Right lobe of liver (tissue), 6 donors: ENCODE results near the gene PVALB. TPM values are rescaled to one million over a fixed set of nuclear protein-coding genes. Genes with fewer than 3 reads are reported as not detected.
"Not testable (repeated sequence)": the region's sequence is repeated elsewhere in the genome, so short reads cannot be mapped to it uniquely, and the experiment has no call there.

ENCODE experiments used
- ATAC-seq, 4 donors: fragments of 200-7000 bp; cut with Tn5 transposase; one replicate each; pipeline ENCODE4 v1.9.1; 2020; ENCODE audit warnings: mild to moderate bottlenecking in 4 of 4, moderate library complexity in 4 of 4
- DNase-seq, 3 donors: peaks; one replicate each; pipeline ENCODE4 v3.0.0-alpha.2; 2020
- H3K27ac ChIP-seq, 3 donors: fragments of 200-600 bp; one replicate each; pipeline ENCODE4 v1.8.0; 2022
- H3K27me3 ChIP-seq, 2 donors: fragments of 200-600 bp; one replicate each; pipeline ENCODE4 v1.8.0; 2022
- H3K36me3 ChIP-seq, 4 donors: fragments of 200-600 bp; sonication (generic) in 1 of 4; one replicate each; pipeline versions ENCODE4 v1.5.1 to v1.8.0; 2017 to 2022; ENCODE audit warnings: control low read depth in 1 of 4
- H3K4me1 ChIP-seq, 4 donors: fragments of 200-600 bp; sonication (generic) in 1 of 4; one replicate each; pipeline versions ENCODE4 v1.5.1 to v1.8.0; 2017 to 2022; ENCODE audit warnings: control low read depth in 1 of 4
- H3K4me3 ChIP-seq, 3 donors: fragments of 200-600 bp; one replicate each; pipeline ENCODE4 v1.8.0; 2022
- H3K9me3 ChIP-seq, 4 donors: fragments of 200-600 bp; sonication (generic) in 1 of 4; one replicate each; pipeline versions ENCODE4 v1.5.1 to v1.8.0; 2017 to 2022; ENCODE audit warnings: control low read depth in 1 of 4
- POLR2A ChIP-seq: fragments of 450-650 bp; IDR thresholded peaks from one replicate; pipeline ENCODE4 v1.6.1; 2017; ENCODE audit warnings: antibody characterized with exemption, mild to moderate bottlenecking
- WGBS: methylation state at CpG from one replicate; pipeline ENCODE4 v1.1.6; 2018; ENCODE audit warnings: low coverage, low lambda C conversion rate; ENCODE audit not compliant: insufficient coverage; ENCODE audit errors: missing lambda C conversion rate; 5-methylcytosine and 5-hydroxymethylcytosine counted together
- intact Hi-C, 2 donors: fragments of 100-400 bp; cut with DNase I; formaldehyde crosslinking; loops; one replicate each; pipeline versions ENCODE4 v1.11.2 to v1.14.1; 2022
- total RNA-seq, 6 experiments: library from RNA; depleted of rRNA in 2 of 6; stranded (reverse); fragments of >200 nt in 2 of 6; fragmentation: NEBNext Ultra II Directional in 3 of 6; extraction: Animal tissue kit (Norgen Biotek cat#: 25700) in 3 of 6; gene quantifications; one replicate each; pipeline versions ENCODE4 v1.1.0 to v1.2.4, GENCODE V29; 2016 to 2023
- TF ChIP-seq, protein P1 (sequence below), 4 donors: fragments of 200-600 bp in 3 of 4; fragments of 450-650 bp in 1 of 4; IDR thresholded peaks; one replicate each; pipeline versions ENCODE4 v1.5.1 to v1.8.0; 2016 to 2022; ENCODE audit warnings: antibody characterized with exemption in 4 of 4, mild to moderate bottlenecking in 2 of 4
- donor health status: DM: no; HTN: yes; CAD: no.
- donor health status: DM: no; HTN: no; CAD: no.
- donor health status: DM: no; HTN: no; CAD: no.
- donor health status: DM: no; HTN: yes; CAD: no.
- donor health status: DM: no; HTN: yes; CAD: no.

The PVALB gene
- total RNA-seq, 6 experiments from 2014 or later, result 0.59 to 1.7 (median 1.4) TPM; not detected in 2

DNA sequence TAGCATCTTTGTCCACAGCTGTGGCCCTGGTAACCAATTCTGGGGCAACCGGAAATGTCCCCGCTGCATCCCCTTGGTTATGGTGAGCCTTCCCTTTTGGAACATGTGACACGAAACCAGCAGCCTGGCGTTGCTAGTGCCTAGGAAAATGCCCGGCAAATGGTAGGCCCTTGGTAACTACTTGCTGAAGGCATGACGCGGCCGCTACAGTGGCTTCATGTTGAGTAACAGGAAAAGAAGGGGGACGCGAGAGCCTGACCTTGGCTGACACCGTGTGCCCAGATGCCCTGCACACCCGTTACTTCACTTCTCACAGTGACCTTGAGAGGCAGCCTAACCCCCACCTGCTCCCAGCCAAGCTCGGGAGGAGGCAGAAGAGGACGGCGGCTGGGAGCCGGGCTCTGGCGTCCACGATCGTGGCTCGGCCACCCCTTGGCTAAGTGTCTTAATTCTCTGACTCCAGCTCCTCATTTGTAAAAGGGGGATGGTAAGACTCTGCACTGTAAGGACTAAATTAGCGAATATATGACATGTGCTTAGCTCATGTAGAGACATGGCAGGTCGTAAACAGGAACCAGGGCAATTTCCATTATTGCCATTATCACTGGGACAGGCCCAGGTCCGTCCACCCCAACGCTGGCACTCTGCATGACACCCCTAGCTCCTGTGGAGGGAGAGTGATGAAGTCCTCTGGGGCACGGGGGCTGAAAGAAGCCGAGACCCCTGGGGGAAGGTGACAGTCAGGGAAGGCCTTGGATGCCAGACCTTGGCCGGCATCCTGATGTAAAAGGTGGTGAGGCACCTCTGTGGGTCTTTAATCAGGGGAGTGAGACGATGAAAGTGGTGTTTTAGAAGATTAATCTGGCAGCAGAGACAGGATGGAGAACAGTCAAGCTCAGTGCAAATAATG, 59.8 kb downstream of the PVALB start:
- WGBS, result 48% methylated on average over 24 of the region's 28 CpGs
- Histone ChIP-seq H3K36me3 (no peaks in the 10 kb centered on the region), H3K9me3 (no peaks in the 10 kb centered on the region), H3K4me3 (no peak overlapping the region), H3K27me3 (no peaks in the 10 kb centered on the region), H3K27ac (no peak overlapping the region), H3K4me1 (no peaks in the 10 kb centered on the region)
- TF ChIP-seq, protein P1, sequence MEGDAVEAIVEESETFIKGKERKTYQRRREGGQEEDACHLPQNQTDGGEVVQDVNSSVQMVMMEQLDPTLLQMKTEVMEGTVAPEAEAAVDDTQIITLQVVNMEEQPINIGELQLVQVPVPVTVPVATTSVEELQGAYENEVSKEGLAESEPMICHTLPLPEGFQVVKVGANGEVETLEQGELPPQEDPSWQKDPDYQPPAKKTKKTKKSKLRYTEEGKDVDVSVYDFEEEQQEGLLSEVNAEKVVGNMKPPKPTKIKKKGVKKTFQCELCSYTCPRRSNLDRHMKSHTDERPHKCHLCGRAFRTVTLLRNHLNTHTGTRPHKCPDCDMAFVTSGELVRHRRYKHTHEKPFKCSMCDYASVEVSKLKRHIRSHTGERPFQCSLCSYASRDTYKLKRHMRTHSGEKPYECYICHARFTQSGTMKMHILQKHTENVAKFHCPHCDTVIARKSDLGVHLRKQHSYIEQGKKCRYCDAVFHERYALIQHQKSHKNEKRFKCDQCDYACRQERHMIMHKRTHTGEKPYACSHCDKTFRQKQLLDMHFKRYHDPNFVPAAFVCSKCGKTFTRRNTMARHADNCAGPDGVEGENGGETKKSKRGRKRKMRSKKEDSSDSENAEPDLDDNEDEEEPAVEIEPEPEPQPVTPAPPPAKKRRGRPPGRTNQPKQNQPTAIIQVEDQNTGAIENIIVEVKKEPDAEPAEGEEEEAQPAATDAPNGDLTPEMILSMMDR (IDR thresholded peaks at IDR 0.05), result no peak
- no peak for TF ChIP-seq POLR2A
- intact Hi-C loops, result no loop called here
- ATAC-seq (no peak), DNase-seq (no peak)

DNA sequence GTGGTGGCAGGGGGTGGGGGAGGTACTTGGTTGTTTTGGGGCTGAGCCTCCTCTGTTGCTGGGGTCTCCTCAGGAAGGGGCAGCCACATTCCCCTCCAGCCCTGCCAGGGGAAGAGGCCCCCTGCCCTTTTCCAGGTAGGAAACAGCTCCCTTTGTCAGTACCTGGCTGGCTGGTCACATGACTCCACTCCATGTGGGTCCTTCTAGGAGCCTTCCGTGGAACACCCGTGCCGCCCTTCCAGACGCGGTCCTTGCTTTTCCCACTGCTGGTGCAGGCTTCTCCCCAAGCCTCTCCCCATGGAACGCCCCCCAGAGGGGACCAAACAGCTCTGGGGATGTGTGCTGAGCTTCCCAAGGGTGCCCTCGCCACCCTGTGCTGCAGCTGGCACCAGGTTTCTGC, 60.8 kb downstream of the PVALB start:
- 15% methylated on average over 5 of the region's 7 CpGs for WGBS

DNA sequence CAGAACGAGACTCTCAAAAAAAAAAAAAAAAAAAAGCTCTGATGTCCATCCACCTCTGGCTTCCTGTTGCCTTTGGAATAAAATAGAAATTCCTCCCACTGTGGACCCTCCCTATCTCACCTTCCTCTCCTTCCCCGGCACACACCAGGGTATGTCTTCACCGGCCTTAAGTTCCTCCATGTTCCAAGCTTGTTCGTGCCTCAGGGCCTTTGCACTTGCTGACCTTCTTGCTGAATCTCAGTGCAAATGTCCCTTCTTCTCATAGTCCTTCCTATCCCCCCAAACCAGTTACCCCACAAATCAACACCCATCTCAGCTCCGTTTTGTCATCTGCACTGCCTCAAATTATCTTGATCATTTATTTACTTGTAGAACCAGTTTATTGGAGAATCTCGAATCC, 61.5 kb downstream of the PVALB start:
- intact Hi-C loops, result no loop called here
- 44% methylated on average over 3 of the region's 6 CpGs for WGBS
- TF ChIP-seq, protein P1 (IDR thresholded peaks at IDR 0.05), result no peak
- TF ChIP-seq POLR2A, result no peak
- H3K36me3 ChIP-seq, result no peaks in the 10 kb centered on the region
- H3K4me1 ChIP-seq, result no peaks in the 10 kb centered on the region
- no peak for ATAC-seq
- H3K27me3 ChIP-seq, result no peaks in the 10 kb centered on the region
- no peaks in the 10 kb centered on the region for H3K9me3 ChIP-seq
- no peak overlapping the region for H3K4me3 ChIP-seq
- DNase-seq, result no peak
- H3K27ac ChIP-seq, result no peak overlapping the region

More for the DNA sequence above, 60.8 kb downstream of the PVALB start:
- no peak for DNase-seq
- Histone ChIP-seq H3K4me1 (no peaks in the 10 kb centered on the region), H3K27ac (no peak overlapping the region), H3K4me3 (no peak overlapping the region), H3K27me3 (no peaks in the 10 kb centered on the region), H3K36me3 (no peaks in the 10 kb centered on the region), H3K9me3 (no peaks in the 10 kb centered on the region)
- ATAC-seq, result no peak
- intact Hi-C loops, result no loop called here
- no peak for TF ChIP-seq POLR2A
- TF ChIP-seq, protein P1 (IDR thresholded peaks at IDR 0.05), result no peak

DNA sequence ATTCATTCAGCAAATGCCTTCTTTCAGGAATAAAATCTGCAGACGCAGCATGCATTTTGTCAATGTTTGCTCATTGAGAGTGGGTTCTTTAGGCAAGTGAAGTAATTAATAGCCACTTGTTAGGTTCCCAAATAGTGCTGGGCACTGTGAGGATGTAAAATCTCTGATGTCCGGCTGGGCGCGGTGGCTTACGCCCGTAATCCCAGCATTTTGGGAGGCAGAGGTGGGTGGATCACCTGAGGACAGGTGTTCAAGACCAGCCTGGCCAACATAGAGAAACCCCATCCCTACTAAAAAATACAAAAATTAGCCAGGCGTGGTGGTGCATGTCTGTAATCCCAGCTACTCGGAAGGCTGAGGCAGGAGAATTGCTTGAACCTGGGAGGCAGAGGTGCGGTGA, 62.0 kb downstream of the PVALB start:
- intact Hi-C loops, H3K27me3 ChIP-seq, H3K27ac ChIP-seq, DNase-seq, H3K4me1 ChIP-seq, H3K9me3 ChIP-seq, H3K36me3 ChIP-seq, ATAC-seq, H3K4me3 ChIP-seq: not testable (repeated sequence)
- WGBS, result 70% methylated on average over 8 of the region's 9 CpGs

DNA sequence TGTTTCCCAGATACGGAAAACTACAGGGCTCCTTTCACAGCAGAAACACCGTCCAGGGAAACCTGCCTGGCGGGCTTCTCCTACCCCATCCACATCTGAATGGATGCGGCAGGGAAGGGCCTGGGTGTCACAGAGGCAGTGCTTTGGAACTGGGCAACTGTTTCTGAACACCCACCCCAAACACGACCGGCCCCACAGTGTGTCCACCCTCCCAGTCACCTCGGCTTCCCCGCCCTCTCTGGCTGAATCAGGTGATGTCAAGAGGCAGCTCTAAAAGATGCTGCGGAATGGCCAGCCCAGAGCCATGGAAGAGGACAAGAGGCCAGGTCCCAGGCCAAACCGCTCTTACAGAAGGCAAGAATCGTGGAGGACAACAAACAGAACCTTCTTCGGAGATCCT, 62.9 kb downstream of the PVALB start:
- no peaks in the 10 kb centered on the region for H3K9me3 ChIP-seq
- H3K36me3 ChIP-seq, result no peaks in the 10 kb centered on the region
- TF ChIP-seq POLR2A, result no peak
- TF ChIP-seq, protein P1 (IDR thresholded peaks at IDR 0.05), result no peak
- H3K27me3 ChIP-seq, result no peaks in the 10 kb centered on the region
- H3K4me1 ChIP-seq, result no peaks in the 10 kb centered on the region
- H3K4me3 ChIP-seq, result no peak overlapping the region
- no peak for ATAC-seq
- 56% methylated on average over 6 of the region's 12 CpGs for WGBS
- no peak for DNase-seq
- no peak overlapping the region for H3K27ac ChIP-seq
- intact Hi-C loops, result no loop called here
